NCI-H345 treated with DMSO at 0.1 percent for 48 hours (cell line): ENCODE results near the gene IMPDH2.

ENCODE experiments used
- DNase-seq: peaks from one replicate; lab custom pipeline; 2025; ENCODE audit not compliant: unreplicated experiment; lab: John Stamatoyannopoulos, UW

IMPDH2 gene

DNA sequence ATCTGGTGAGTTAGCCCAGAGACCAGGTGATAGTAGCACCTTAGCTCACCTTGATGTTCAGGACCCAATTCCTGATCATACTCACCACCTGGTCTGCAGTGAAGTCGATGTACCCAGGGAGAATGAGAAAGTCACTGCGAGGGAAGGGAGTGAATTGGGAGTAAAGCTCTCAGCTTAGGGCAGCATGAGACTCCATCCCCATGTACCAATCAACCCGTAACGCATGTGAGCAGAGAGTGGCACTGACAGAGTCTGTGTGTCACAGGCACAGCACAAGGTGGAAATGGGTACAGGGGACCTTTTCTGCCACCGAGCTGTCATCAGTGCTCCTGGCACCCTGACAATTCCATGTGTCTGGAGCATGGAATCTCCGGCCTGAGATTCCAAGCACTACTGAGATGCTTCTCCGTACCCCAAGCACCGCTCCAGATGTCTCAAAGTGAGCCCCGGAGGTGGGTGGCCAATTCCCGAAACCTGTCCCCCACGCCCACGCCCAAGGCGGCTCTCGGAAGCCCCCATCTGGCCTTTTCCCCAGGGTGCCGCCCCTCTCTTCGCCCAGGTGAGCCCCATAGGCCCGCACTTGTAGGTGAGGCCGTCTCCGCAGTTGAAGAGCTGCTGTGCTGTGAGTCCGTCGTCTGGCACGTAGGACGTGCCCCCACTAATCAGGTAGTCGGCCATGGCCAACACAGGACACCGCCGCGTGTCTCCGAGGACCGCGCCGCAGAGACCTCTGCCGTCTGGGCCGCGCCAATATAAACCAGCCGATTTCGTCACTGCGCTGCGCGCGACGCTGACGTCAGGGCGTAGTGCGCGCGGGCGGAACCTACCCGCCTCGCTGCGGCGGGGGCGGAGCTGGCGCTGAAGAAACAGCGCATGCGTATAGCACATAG lies at the start of gene IMPDH2:
IMPDH2 (minus strand) TSS at position 726 of the 890 bp plus-strand sequence; CDS start at position 678, 48 bp downstream.
- DNase-seq = peak; percentile 72

DNA sequence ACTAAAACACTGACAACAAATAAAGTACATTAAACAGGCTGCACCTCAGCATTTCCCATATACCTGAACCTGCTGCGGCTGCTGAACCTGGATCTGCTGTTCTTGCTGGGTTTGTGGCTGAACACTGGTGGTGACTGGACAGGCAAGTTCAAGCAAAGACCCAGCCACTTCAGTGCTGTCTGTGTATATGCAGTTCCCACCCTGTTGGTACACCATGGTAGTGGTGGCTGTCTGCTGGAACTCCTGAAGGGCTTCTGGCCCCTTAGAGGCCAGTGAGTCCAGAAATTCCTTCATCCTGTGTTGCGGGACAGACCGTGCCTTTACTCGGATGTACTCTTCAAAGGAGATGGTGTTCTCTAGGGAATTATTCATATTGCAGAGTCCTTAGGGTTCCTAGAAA lies 47.4 kb upstream of the IMPDH2 start:
- no peak for DNase-seq

DNA sequence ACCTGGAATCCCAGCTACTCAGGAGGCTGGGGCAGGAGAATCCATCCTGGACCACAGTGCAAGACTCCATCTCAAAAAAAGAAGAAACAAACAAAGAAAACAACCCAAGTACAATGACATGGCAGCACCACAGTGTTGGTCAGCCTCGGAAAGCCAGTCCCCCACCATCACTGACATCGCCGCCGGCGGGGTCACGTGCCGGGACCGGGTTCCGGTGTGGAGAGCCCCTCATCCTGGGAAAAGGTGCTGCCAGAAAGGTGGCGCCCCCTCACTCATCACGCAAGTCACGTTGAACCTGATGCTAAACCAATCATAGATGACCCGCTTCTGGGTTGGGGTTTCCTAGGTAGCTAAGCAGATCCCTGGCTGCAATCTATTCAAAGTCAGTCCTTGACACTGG lies 46.9 kb upstream of the IMPDH2 start:
- no peak for DNase-seq

DNA sequence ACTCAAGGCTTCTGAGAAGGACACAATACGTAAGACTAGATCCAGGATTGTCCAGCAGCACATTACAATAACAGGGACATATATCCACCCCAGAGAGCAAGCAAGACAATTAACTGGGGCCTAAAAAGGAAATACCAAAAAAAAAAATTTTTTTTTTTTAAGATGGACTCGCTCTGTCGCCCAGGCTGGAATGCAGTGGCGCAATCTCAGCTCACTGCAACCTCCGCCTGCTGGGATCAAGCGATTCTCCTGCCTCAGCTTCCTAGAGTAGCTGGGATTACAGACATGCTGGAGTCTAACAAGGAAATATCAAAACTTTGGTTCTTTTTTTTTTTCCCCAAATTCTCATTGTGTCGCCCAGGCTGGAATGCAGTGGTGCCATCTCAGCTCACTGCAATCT lies 28.8 kb upstream of the IMPDH2 start:
- no peak for DNase-seq

DNA sequence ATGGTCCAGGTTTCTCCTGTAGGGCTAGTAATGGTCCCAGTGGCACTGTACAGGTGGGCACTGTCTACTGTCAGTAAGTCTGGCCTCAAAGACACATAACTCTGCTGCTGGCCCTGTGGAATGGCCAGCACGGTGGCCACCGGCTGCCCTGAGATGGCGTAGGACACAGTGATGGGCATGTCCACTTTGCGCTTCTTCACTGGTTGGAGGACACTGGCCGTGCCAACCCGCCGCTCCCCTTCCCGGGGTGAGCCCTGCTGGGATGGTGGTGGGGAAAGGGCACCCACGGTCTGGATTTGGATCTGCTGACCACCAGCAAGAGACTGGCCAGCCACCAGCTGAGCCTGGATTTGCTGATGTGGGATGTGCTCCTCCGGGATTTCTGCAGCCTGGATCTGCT lies 28.1 kb upstream of the IMPDH2 start:
- no peak for DNase-seq

DNA sequence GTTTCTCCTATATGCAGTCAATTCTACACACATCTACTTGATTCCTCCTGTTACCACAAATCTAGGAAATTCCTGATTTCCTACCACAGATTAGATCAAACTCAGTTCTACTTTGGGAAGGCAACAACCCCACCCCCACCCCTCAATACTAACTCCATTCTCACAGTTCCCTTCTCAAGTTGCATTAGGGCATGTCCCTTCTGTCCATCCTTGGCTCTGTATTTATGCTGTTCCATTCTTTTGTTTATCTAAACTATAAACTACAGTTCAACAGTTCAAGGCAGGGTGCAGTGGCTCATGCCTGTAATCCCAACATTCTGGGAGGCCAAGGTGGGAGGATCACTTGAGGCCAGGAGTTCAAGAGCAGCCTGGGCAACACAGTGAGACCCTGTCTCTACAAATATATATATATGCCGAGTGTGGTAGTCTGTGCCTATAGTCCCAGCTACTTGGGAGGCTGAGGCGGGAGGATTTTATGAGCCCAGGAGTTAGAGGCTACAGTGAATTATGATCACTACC lies 25.2 kb upstream of the IMPDH2 start:
- no peak for DNase-seq

DNA sequence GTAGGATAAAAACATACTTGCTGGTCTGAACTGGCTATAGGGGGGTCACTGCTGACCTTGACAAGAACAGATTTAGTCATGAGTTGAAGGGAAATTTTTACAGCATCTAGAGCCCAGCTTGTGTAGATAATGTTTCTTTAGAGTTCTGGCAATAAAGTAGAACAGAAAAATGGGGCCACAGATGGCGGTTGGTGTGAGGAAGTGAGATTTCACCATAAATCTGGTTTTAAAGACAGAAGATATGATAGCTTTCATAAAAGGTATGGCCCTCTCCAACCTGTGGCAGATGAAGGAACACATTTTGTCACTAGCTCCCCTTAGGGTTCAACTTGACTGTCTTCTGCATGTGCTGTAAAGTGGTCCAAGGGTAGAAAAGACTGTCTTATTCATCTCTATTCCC lies 24.3 kb upstream of the IMPDH2 start:
- no peak for DNase-seq

DNA sequence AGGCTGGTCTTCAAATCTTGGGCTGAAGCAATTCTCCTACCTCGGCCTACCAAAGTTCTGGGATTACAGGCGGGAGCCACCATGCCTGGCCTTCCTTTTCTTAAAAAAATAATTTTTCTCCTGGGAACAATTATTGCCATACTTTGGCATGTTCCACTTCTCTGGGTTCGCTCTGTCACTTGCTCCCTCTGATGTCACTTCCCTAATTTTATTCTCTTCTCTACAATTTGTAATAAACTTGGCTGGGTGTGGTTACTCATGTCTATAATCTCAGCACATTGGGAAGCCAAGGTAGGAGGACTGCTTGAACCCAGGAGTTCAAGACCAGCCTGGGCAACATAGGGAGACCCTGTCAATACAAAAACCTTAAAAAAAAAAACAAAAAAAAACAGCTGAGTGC lies 6.1 kb upstream of the IMPDH2 start:
- no peak for DNase-seq

DNA sequence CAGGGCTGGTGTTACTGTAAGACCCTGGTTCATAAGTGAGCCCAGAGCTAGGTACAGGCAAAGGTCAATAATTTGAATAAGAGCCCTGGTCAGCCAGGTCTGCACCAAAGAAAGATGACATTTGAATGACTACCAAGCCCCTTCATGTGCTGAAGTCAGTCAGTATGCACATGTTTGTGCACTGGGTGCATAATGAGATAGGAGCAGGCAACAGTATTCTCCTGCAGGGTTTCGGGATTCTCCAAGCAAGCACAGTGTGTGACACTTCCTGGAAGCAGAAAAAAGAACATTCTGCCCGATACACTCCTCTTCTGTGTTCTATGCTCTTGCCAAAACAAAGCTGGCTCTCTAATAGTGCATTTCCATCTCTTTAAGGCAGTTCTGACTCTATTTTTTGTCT lies 5.5 kb upstream of the IMPDH2 start:
- DNase-seq = no peak

DNA sequence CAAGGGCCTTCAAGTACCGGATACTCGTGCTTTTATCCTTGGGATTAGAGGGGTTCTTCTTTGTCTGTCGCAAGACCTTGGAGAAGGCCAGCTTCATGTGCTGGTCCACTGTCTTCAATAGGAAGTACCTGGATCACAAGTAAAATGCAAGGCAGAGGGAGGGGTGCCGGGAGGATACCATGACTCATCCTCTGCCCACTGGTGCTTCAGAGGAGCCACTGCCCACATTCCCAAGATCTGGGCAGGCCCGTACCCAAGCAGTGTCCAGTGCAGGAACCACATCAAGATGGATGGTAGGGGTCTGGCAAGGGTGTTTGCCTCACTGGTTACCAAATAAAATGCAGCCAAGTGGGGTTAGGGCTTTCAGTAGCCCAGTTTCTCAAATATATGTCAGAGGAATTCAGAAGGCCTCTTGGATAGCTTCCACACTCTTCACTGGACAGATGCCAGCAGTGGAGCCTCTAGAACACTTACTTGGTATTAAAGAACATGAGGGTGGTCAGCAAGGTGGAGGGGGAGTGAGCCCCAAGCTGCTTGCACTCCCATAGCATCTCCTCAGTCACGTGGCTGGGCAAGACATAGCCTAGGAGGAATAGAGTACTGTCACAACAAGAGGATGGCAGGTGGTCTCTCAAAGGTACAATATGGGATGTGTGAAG lies 3.6 kb upstream of the IMPDH2 start:
- no peak for DNase-seq

DNA sequence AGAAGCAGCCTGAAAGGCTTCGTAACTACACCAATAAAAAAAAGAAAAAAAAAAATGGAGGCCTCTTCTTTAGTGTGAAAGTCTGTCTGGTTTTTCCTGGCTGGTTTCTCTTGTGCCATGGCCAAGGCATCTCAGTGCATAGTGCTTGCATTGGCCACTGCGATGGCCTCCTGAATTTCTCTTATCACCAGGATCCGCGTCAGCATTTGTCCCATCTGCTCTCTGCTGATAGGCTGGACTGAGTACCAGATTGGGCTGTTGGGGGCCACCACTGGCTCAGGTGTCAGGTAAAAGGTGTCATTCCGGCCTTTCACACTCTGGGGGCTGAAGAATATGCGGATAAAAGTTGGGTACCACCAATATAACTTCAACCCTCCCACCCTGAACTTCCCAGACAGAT lies 1.1 kb upstream of the IMPDH2 start:
- no peak for DNase-seq

DNA sequence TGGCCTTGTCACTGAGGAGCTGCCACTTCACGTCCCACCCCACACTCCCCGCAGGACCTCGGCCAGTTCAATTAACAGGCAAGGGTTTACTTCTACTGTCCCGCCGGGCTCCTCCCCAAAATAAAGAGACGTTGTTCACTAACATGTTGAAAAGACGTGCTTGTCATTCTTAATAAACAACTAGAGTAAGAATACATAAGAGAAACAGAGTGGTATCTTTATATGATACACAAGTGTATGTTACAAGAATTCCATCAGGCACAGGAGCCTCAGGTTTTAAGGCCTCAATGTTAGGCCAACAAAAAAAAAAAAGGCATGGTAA lies 326 bp upstream of the IMPDH2 start:
- DNase-seq = no peak

DNA sequence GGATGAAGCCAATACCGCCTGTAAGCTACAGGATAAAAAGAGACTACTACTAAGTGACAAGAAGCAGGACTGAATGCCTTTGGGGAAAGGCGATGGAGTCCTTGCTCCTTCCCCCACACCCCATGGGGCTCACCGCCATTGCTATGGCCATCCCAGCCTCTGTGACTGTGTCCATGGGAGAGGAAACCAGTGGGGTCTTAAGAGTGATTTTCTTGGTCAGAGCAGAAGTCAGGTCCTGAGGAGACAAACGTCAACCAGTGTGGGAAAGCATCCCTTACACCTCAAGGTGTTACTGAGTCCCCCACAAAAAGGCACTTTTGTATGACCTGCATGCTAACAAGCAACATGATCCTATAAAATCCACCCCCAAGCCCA lies 913 bp downstream of the IMPDH2 start:
- no peak for DNase-seq

DNA sequence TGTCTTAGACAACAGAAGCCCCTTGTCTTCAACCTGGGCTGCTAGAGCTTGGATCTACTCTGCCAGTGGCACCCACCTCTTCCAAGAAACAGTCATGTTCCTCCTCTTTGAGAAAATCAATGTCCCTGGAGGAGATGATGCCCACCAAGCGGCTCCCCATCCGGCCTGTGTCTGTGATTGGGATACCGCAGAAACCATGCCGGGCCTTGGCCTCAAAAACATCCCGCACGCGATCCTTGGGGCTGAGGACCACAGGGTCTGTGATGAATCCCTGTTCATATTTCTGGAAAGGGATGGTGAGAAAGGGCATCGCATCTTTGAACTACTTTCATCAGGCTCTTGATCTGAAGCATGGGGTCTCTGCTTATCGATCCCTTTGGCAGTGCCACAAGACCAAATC lies 1.6 kb downstream of the IMPDH2 start:
- DNase-seq = no peak

DNA sequence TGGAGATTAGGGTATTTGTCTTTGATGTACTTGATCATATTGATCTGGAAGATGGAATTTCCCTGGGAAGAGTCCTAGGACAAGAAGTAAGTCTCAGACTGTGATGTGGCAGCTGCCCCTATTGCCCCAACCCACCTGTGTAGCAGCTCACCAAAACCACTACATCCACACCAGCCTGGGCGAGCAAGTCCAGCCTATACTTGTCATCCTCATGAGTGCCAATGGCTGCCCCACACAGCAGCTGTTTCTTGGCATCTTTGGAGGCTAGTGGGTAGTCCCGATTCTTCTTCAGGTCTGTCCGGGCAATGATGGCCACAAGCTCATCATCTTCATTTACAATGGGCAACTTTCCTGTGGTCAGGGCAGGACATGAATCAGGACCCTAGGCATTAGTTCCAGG lies 2.7 kb downstream of the IMPDH2 start:
- no peak for DNase-seq

DNA sequence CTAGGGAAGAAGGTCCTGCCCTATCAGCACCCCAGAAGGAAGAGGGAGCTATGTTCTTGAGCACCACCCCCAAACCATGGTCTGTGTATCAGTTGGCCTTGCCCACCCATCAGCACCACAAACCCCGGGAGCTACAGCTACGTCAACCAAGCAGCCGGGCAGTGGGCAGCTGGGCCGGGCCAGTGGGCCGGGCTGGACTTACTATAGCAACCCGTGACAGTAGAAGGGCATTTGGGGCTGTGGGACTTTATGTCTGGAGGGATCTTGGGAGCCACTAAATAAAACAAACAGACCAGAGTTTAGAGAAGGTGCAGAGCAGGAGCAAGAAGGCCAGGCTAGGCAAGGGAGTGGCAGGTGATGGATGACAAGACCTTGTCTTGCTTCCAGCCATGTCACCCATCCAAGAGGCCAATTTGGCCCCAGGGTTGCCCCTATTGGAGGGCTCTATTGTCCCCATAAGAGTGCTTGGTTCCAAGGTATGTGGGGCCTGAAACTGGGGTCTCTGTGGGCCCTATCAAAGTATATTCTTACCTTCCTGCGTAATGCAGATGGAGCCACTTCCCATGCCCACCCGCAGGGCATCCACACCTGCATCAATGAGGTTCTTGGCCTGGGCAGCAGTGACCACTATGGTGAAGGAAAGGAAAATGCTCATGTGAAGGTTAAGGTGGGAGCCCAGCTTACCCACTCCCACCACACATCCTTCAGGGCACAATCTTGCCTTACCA lies 3.2 kb downstream of the IMPDH2 start:
- no peak for DNase-seq

DNA sequence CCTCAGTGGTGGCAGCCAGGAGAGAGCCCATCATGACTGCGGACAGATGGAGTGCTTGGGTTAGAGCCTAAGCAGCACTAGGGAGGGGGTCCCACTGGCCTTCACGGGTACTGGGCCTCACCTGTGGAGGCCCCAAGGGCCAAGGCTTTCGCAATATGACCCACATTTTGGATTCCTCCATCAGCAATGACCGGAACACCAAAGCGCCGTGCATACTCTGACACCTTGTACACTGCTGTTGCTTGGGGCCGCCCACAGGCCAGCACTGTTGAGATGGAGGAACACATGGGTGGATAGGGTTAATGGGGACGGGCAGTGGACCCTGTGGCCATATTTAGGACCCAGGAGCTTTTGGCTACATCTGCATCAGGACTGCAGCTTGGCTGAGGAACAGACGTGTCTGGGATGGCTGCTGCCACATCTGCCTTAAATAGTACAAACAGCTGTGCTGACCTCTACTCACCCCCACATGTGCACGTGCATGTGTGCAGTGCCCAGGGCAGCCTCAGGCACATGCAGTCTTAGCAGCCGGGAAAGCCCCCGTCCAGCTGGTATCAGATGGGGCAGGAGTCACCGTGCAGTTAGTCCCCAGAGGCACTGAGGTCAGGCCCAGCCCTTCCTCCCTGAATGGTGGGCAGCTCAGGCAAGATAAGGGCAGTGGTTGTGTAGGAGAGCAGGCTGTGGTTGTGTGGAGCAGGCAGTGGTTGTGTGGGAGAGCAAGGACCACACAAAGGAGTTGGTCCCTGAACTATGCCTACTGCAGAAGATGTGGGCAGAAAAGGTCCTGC lies 4.0 kb downstream of the IMPDH2 start:
- no peak for DNase-seq

DNA sequence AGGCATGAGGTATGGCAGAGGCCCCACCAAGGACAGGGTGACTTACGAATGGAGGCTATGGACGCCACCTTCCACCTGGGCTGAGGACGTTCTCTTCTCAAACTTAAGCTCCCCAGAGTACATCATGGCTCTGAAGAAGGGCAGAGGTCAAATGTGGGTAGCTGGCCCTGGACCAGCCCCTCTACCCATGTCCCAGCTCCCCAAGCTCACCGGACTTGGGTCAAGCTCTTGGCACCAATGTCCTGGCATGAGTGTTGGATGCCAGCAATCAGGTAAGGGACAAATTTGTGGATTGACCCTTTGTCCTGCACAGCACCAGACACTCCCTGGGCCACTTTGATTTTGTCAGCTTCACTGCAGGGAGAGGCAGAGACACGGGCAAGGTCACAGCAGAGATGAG lies 4.7 kb downstream of the IMPDH2 start:
- DNase-seq = no peak

DNA sequence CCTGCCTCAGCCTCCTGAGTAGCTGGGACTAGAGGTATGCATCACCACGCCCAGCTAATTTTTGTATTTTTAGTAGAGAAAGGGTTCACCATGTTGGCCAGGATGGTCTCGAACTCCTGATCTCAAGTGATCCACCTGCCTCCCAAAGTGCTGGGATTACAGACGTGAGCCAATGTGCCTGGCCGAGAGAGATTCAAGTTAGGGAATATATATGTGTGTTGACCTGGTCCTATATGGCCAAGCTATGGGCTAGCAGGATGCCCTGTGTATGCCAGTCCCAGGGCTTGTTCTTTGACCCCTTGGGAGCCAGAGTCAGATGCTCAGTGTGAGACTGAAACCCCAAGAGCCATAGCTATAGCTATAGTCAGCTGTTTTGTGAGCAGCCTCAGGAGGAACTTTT lies 5.4 kb downstream of the IMPDH2 start:
- DNase-seq = no peak

DNA sequence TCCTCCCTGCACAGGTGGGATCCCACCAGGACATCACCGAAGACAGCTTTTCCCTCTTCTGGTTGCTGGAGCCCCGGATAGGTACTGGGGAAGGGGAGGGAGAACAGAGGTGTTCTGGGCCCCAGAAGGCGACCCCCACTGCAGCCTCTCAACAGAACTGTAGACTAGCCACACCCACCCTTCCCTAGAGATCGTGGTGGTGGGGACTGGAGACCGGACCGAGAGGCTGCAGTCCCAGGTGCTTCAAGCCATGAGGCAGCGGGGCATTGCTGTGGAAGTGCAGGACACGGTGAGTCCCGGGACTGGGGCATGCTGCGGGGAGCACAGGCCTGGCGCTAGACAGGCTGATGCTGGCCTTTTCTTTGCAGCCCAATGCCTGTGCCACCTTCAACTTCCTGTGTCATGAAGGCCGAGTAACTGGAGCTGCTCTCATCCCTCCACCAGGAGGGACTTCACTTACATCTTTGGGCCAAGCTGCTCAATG lies 6.5 kb downstream of the IMPDH2 start:
- no peak for DNase-seq
